PC-9 (cell line): ENCODE measurements around the gene NRG2.

ENCODE experiments used
- CTCF ChIP-seq: fragments of 200-600 bp; sonication (generic); conservative IDR thresholded peaks from 2 replicates; pipeline ENCODE4 v1.6.1; 2017; ENCODE audit warnings: mixed run types, antibody characterized with exemption, mild to moderate bottlenecking, moderate library complexity
- EZH2 ChIP-seq: fragments of 200-600 bp; sonication (generic); IDR thresholded peaks from 2 replicates; pipeline ENCODE4 v1.8.0; 2017; ENCODE audit warnings: antibody characterized with exemption, low read depth

- TF ChIP-seq CTCF (no peak), EZH2 (no peak)
Measured at GRCh38 chr5:140014751-140015150, 28.3 kb downstream of the NRG2 start.
